GM19193 (cell line): ENCODE data around the gene FMR1.

Experiments
- POLR2A ChIP-seq: IDR thresholded peaks from 4 replicates; pipeline ENCODE4 v1.6.1; 2011; ENCODE audit not compliant: insufficient read depth, insufficient read length; ENCODE audit errors: extremely low read depth

Gene FMR1

DNA sequence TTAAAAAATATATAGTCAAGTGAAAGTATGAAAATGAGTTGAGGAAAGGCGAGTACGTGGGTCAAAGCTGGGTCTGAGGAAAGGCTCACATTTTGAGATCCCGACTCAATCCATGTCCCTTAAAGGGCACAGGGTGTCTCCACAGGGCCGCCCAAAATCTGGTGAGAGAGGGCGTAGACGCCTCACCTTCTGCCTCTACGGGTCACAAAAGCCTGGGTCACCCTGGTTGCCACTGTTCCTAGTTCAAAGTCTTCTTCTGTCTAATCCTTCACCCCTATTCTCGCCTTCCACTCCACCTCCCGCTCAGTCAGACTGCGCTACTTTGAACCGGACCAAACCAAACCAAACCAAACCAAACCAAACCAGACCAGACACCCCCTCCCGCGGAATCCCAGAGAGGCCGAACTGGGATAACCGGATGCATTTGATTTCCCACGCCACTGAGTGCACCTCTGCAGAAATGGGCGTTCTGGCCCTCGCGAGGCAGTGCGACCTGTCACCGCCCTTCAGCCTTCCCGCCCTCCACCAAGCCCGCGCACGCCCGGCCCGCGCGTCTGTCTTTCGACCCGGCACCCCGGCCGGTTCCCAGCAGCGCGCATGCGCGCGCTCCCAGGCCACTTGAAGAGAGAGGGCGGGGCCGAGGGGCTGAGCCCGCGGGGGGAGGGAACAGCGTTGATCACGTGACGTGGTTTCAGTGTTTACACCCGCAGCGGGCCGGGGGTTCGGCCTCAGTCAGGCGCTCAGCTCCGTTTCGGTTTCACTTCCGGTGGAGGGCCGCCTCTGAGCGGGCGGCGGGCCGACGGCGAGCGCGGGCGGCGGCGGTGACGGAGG lies at the start of gene FMR1:
FMR1 (plus strand) TSS at position 728 of the 831 bp plus-strand sequence. CDS start 261 bp downstream, outside the sequence.
- TF ChIP-seq POLR2A: peak; percentile 60

- TF ChIP-seq POLR2A: no peak
Measured at GRCh38 chrX:147875866-147876596, 35.7 kb upstream of the FMR1 start.

DNA sequence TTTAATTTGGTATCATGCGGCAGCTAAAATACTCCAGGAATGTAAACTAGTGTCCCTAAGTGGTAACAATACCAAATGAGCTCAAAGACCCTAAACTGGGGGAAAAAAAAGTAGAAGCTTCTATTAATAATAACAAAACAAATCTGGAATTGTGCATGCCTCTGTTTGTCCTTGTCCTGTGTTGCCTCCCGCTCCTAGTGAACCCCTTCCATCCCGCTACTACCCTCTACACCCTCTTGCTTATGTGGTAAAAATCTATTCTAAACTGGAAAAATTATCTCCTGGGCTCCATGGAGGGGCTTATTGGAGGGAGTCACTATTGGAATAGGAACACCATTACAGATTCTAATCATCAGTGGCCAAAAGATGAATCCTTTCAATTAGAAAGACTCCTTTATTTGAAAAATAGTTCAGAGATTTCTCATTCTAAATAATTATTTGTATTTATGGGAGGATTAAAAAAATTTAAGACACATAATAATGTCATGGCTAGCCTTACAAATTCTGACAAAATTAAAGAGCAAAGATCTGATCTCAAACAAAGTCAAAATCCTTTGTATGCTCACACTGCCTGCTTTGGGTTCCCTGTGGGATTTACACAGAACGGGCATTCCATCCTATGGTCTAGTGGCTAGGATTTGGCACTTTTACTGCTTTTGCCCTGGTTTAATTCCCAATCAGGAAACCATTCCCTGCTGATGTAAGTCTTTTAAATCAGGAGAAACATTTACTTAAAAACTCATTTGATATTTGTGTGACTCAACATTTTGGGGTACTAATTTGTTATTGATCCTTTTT lies 34.7 kb upstream of the FMR1 start:
- no peak for TF ChIP-seq POLR2A

DNA sequence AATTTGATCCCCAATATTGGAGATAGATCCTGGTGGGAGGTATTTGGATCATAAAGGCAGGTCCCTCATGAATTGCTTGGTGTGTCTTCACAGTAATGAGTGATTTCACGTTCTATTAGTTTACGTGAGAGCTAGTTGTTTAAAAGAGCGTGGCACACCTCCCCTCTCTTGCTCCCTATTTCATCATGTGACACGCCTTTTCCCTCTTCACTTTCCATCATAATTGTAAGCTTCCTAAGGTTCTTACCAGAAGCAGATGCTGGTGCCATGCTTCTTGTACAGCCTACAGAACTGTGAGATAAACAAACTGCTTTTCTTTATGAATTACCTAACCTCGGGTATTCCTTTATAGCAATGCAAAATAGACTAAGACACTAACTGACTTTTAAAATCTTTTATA lies 34.0 kb upstream of the FMR1 start:
- TF ChIP-seq POLR2A: no peak

- TF ChIP-seq POLR2A: no peak
Measured at GRCh38 chrX:147884958-147885357, 26.8 kb upstream of the FMR1 start.

GRCh38 chrX:147890756-147891155 lies 21.0 kb upstream of the FMR1 start:
- TF ChIP-seq POLR2A: no peak

- TF ChIP-seq POLR2A: no peak
Measured at GRCh38 chrX:147891896-147892295, 19.8 kb upstream of the FMR1 start.

DNA sequence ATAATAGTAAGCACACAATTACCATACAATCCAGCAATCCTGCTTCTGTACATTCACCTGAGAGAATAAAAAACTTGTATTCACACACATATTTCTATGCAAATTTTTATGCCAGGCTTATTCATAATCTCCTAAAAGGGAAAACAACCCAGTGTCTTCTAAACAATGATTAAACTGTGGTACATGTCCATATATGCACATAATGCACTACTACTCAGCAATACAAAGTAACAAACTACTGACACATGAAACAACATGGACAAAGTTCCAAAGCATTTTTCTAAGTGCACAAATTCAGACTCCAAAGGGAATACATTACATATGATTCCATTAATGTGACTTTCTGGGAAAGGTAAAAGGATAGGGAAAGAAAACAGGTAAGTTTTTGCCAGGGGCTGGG lies 18.0 kb upstream of the FMR1 start:
- no peak for TF ChIP-seq POLR2A

DNA sequence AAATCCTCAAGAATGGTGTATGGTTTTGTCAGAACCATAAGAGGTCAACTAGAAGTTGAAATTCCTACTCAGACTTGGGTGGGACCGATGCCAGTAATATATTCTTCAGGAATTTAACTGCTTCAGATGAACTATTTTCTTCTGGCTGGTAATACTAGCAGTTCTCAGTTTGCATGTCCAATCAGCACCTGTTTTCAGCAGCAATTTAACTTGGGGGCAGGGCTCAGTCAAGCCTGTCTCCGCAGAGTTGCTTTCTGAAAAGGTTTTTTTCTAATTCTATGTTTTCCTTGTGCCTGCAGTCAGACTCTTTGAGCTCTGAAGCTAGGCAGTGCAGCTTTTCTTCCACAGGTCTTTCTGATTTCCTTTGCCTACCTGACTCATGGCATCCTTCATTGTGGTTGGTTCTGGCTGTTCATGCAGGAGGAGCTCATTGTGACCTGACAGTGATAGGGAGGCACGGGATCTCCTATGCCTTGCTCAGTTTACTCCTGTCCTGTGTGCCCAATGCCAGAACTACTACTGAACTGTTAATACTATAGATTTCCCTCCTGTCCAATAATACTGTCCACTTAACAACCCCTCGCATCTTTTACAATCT lies 17.3 kb upstream of the FMR1 start:
- TF ChIP-seq POLR2A: no peak

GRCh38 chrX:147897117-147897516 lies 14.6 kb upstream of the FMR1 start:
- TF ChIP-seq POLR2A: no peak

DNA sequence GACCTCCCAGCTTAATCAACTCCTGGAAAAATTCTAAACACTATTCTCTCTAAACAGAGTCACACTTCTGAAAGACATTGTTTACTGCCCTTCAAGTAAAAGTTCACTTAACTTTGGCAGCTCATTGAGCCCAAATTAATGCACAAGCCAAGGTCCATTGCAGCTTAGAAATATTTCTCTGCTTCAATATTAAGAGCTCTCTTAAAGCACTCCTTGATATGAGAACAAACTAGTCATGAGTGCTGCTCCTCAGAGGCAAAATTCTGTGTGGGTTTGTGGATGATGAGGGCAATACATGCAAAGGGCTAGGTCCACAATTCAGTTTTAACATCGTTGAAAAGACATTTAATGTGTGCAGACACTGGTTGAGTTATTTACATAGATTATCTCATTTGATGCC lies 12.8 kb upstream of the FMR1 start:
- TF ChIP-seq POLR2A: no peak

- no peak for TF ChIP-seq POLR2A
Measured at GRCh38 chrX:147899379-147900114, 12.2 kb upstream of the FMR1 start.

DNA sequence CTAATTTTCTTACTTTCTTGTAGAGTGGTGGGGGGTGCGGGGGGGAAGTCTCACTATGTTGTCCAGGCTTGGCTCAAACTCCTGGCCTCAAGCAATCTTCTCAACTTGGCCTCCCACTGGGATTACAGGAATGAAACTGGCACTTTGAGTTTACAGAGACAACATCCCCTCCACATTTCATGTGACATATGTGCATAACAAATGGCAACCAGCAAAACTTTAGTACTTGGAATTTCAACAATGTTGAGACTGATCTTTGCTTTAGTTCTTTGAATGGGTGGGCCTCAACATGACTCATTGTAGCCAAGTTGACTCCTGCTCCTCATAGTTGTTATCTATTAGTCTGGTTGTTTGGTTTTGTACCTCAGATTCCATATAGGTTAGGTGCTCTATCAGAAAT lies 11.4 kb upstream of the FMR1 start:
- no peak for TF ChIP-seq POLR2A

DNA sequence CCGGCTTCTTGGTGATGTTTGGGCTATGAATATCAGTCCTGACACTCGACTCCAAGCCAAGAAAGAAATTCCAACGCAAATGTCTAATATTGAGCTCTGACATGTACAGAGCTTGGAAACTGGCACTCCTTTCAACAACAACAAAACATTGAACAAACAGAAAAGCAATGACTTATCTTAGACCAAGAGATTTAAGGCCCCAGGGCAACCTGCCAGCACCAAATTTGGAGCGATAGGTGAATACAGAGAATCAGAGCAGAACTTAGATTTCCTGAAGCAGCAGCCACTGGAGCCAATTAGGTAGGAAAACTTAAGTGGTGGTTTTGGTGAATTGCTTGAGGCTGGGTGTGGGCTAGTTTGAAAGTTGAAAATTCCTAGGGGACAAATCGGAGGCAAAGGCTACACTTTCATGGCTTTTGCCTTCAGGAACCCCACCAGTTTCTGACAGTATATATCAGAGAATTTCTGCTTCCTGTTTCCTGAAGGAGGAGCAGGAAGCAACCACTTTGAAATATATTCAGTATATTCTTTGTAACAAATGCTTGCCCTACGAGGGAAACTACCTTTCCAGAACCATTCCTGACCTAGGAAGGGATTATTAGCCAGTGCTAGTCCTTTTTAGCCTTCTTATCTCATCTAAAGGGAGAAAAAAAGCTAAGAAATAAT lies 10.1 kb upstream of the FMR1 start:
- TF ChIP-seq POLR2A: no peak
